GM12865 (cell line): Measurements from ENCODE around the gene IQGAP2.
A peak's percentile ranks its signal among the peaks of the same experiment; 100 is the strongest.

ENCODE experiments used
- DNase-seq: peaks from one replicate; pipeline ENCODE4 v3.0.0; 2010; ENCODE audit warnings: low read depth
- H3K4me3 ChIP-seq: 2 replicates; pipeline ENCODE4 v1.5.1; 2011; ENCODE audit warnings: mild to moderate bottlenecking, low read depth, low read length, control low read depth
- CTCF ChIP-seq: IDR thresholded peaks from 2 replicates; pipeline ENCODE4 v1.5.1; 2011; ENCODE audit warnings: low read length, control low read depth, low read depth, inconsistent platforms; ENCODE audit not compliant: insufficient read depth; ENCODE audit errors: missing control alignments

IQGAP2 gene

GRCh38 chr5:76637490-76637889 lies 234.4 kb downstream of the IQGAP2 start:
- TF ChIP-seq CTCF = no peak
- DNase-seq = no peak
- no peak overlapping the region for H3K4me3 ChIP-seq

GRCh38 chr5:76638479-76638878 lies 235.4 kb downstream of the IQGAP2 start:
- DNase-seq = peak; percentile 26
- no peak for TF ChIP-seq CTCF
- no peak overlapping the region for H3K4me3 ChIP-seq

GRCh38 chr5:76641514-76642120 lies 238.5 kb downstream of the IQGAP2 start:
- DNase-seq = peak; percentile 79
- TF ChIP-seq CTCF = peak; percentile 67
- no peak overlapping the region for H3K4me3 ChIP-seq

GRCh38 chr5:76642390-76643040 lies 239.4 kb downstream of the IQGAP2 start:
- TF ChIP-seq CTCF = no peak
- peak; percentile 2 for DNase-seq
- no peak overlapping the region for H3K4me3 ChIP-seq

- H3K4me3 ChIP-seq = no peak overlapping the region
- no peak for DNase-seq
- TF ChIP-seq CTCF = no peak
Measured at GRCh38 chr5:76643371-76643770, 240.3 kb downstream of the IQGAP2 start.

- TF ChIP-seq CTCF = no peak
- H3K4me3 ChIP-seq = no peak overlapping the region
- DNase-seq = no peak
Measured at GRCh38 chr5:76649140-76649539, 246.1 kb downstream of the IQGAP2 start.
